ENCODE data around the gene METTL23. TPM values are rescaled to one million over a fixed set of nuclear protein-coding genes. Genes with fewer than 3 reads are reported as not detected.

The METTL23 gene
- total and polyA plus RNA-seq, 2 of the 8 experiments (the other 6 are each of a cell fraction or from before 2014, with no cell fraction given): 36.1 to 60.2 TPM

DNA sequence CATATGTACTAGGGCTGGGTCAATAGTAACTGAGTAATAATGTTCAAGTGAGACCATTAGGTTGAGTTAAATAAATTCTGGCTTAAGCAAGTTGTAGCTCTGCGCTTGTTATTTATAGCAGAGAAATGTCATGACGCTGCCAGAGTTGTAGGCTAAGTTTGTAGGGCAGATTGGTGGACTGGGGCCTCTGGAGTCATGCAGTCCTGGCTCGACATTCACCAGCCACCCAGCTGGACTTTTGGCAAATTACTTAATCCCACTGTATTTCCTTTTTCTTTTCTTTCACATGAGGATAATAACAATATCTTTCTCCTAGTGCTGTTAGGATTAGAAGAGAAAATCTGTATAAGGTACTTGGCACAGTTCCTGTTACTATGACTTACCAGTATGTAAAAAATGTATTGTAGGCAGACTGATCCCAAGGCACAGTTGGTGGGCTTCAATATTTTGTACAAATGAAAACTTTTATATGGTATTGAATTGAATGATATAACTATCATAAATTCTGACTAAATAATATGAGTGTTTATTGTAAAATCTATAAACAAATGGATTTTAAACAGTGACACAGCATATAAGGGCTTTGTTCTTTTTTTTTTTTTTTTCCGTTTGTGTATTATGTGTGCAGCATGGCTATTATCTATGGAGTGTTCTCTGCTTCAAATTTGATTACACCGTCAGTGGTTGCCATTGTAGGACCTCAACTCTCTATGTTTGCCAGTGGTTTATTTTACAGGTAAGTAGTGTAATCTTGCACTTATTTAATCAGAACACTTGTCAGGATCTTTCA lies 13.9 kb downstream of the METTL23 start (continued):
- no peak for TF ChIP-seq POU5F1 (IDR thresholded peaks at IDR 0.05; ENCODE audit: low read depth, low read length)
- no peak for TF ChIP-seq RBBP5 (IDR thresholded peaks at IDR 0.05; ENCODE audit: borderline replicate concordance, low read depth, low read length)
- no peak for TF ChIP-seq CHD1 (IDR thresholded peaks at IDR 0.05; ENCODE audit: low read depth, low read length)
- no peak for TF ChIP-seq SP4 (IDR thresholded peaks at IDR 0.05; ENCODE audit: low read length)
- no peak for TF ChIP-seq CBX8 (IDR thresholded peaks at IDR 0.05; ENCODE audit: borderline replicate concordance, low read depth, low read length)
- no peak for TF ChIP-seq JUN (IDR thresholded peaks at IDR 0.05; ENCODE audit: low read depth, low read length)
- TF ChIP-seq TAF7 (optimal IDR thresholded peaks at IDR 0.05; ENCODE audit: borderline replicate concordance, low read depth, low read length): no peak
